ENCODE results near the gene STRIP1. TPM values are rescaled to one million over a fixed set of nuclear protein-coding genes. Genes with fewer than 3 reads are reported as not detected.
"Not testable (repeated sequence)": the region's sequence is repeated elsewhere in the genome, so short reads cannot be mapped to it uniquely, and the experiment has no call there.

The STRIP1 gene
- polyA plus RNA-seq, 3 donors from 2014 or later: 17.7 to 30.4 (median 19.6) TPM

DNA sequence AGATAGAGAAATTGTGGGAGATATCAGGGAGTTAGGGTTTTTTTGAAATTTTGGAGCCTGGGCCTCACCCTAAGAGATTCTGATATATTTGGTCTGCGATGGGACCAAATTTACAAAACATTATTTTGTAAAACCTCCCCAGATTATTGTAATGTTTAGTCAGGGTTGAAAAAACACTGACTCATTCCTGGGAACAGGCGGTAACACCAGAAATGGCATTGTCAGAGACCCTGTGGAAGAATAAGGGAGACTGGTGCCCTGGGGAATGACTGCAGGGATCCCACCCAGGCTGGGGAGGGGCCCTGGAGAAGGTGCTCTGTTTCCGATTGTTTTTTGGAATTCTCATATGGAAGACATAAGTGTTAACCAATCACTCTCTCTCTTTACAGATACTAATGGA is 13.1 kb upstream of the STRIP1 start:
- Mint-ChIP-seq H3K27ac (no peak overlapping the region), H3K36me3 (peaks cover 34 to 57% (median 47%) of the 10 kb centered on the region in 3 donors), H3K4me1 (no peaks in the 10 kb centered on the region), H3K9me3 (no peaks in the 10 kb centered on the region), H3K4me3 (no peak overlapping the region), H3K27me3 (ENCODE audit: low read depth in 3 of 3) (peaks cover 0 to under 1% (median 0%) of the 10 kb centered on the region in 3 donors)
- no peak for DNase-seq

DNA sequence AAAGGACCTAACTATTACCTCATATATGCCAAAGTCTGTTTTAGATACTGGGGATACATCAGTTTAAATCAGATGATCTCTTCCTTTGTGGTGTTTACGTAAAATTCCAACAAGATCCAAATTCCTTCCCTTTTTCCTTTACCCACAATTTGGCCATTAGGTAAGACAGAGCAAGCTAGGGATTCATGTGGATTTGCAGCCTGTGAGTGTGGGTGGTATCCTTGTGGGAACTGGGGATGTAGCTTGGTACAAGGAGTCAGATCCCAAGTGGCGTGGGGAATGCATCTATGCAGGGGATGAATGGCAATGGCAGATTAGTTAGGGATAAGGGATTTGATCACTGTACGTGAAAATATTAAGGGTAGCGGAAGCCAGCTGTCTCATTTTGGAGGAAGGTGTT is 9.8 kb upstream of the STRIP1 start:
- no peaks in the 10 kb centered on the region for H3K9me3 Mint-ChIP-seq
- DNase-seq: no peak
- peak overlapping the region in 1 of 6 donors; percentile 23 for H3K27ac Mint-ChIP-seq
- peaks cover 1% of the 10 kb centered on the region in 2 donors for H3K4me1 Mint-ChIP-seq
- H3K36me3 Mint-ChIP-seq: peaks cover 16 to 29% (median 29%) of the 10 kb centered on the region in 3 donors
- H3K4me3 Mint-ChIP-seq: no peak overlapping the region
- H3K27me3 Mint-ChIP-seq (ENCODE audit: low read depth in 3 of 3): peaks cover 0 to 5% (median 0%) of the 10 kb centered on the region in 3 donors

DNA sequence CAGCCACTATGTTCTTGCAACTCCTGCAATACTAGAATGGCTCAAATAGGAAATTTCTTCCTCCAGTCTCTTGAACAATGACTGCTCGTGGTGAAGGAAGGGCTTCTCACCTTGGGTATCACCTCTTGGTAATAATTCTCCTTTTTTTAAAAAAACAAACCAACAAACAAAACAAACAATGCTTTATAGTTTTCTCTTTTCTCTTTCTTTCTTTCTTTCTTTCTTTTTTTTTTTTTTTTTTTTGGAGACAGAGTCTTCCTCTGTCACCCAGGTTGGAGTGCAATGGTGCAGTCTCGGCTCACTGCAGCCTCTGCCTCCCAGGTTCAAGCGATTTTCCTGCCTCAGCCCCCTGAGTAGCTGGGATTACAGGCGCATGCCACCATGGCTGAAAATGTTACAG is 3.7 kb upstream of the STRIP1 start:
- peaks cover 40 to 58% of the 10 kb centered on the region in 2 donors for H3K4me1 Mint-ChIP-seq
- H3K9me3 Mint-ChIP-seq; DNase-seq; H3K27me3 Mint-ChIP-seq (ENCODE audit: low read depth in 3 of 3); H3K36me3 Mint-ChIP-seq: not testable (repeated sequence)
- H3K4me3 Mint-ChIP-seq: peak overlapping the region; percentile 84 to 94 (median 91)
- peak overlapping the region; percentile 94 to 98 (median 96) for H3K27ac Mint-ChIP-seq

DNA sequence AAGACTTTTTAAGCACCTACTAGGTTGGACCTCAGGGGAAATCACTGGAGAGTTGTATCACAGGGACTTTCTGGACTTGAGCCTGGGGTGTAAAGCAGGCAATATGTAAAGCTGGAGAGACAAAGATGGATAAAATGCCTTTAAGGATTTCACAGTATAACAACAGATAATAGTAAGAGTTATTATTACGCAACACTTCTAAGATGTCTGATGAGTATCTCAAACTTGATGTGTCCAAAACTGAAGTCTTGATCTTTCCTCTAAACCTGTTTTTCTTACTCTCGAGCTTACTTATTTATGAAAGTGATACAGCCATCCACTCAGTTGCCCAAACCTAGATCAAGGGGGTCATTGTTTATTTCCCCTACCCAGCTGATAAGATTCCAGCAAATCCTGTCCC is 2.1 kb upstream of the STRIP1 start:
- no peaks in the 10 kb centered on the region for H3K36me3 Mint-ChIP-seq
- peak overlapping the region in 4 of 5 donors; percentile 2 to 48 (median 17) for H3K4me3 Mint-ChIP-seq
- H3K9me3 Mint-ChIP-seq: no peaks in the 10 kb centered on the region
- peaks cover 0 to 6% (median 2%) of the 10 kb centered on the region in 3 donors for H3K27me3 Mint-ChIP-seq (ENCODE audit: low read depth in 3 of 3)
- peak overlapping the region in 5 of 6 donors; percentile 42 to 95 (median 75) for H3K27ac Mint-ChIP-seq
- H3K4me1 Mint-ChIP-seq: peaks cover 50 to 71% of the 10 kb centered on the region in 2 donors
- no peak for DNase-seq

DNA sequence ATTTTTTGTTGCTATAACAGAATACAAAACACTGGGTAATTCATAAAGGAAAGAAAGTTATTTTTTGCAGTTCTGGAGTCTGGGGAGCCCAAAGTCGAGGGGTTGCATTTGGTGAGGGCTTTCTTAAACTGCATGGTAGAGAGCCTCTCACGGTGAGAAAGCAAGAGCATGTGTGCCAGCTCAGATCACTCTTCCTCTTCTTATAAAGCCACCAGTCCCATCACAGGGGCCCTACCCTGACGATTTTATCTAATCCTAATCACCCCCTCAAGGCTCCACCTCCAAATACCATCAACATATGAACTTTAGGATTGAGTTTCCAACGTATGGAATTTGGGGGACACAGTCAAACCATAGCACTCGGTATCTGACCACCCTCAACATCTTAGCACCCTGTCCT is 1.0 kb upstream of the STRIP1 start:
- no peak for DNase-seq
- Mint-ChIP-seq H3K27me3 (ENCODE audit: low read depth in 3 of 3) (peaks cover 0 to 6% (median 2%) of the 10 kb centered on the region in 3 donors), H3K4me1 (peaks cover 50 to 72% of the 10 kb centered on the region in 2 donors), H3K36me3 (peaks cover 0 to 5% (median 0%) of the 10 kb centered on the region in 3 donors), H3K27ac (peak overlapping the region; percentile 88 to 95 (median 92)), H3K4me3 (peak overlapping the region in 4 of 5 donors; percentile 95 to 98 (median 96)), H3K9me3 (no peaks in the 10 kb centered on the region)

DNA sequence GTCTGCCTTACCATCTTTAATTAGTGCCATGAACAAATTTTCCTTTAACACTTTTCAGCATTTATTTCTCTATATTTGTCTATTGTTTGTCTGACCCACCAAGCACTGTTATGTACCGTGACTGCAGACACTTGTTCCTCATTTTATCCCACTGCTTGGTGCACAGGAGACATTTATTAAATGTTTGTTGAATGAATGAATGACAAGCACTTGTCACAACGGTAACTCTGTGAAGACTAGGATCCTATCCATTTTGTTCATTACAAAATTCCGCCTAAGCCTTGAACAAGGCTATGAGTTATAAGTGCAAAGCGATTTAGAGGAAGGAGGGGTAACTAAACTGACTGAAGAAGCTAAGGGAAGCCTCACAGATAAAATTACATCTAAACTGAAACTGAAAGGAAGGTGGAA is 379 bp upstream of the STRIP1 start:
- H3K27me3 Mint-ChIP-seq (ENCODE audit: low read depth in 3 of 3): peaks cover 0 to 6% (median 2%) of the 10 kb centered on the region in 3 donors
- DNase-seq: no peak
- H3K36me3 Mint-ChIP-seq: peaks cover 0 to 11% (median 5%) of the 10 kb centered on the region in 3 donors
- H3K4me3 Mint-ChIP-seq: peak overlapping the region; percentile 93 to 98 (median 96)
- no peaks in the 10 kb centered on the region for H3K9me3 Mint-ChIP-seq
- H3K4me1 Mint-ChIP-seq: peaks cover 50 to 72% of the 10 kb centered on the region in 2 donors
- peak overlapping the region; percentile 88 to 95 (median 92) for H3K27ac Mint-ChIP-seq

DNA sequence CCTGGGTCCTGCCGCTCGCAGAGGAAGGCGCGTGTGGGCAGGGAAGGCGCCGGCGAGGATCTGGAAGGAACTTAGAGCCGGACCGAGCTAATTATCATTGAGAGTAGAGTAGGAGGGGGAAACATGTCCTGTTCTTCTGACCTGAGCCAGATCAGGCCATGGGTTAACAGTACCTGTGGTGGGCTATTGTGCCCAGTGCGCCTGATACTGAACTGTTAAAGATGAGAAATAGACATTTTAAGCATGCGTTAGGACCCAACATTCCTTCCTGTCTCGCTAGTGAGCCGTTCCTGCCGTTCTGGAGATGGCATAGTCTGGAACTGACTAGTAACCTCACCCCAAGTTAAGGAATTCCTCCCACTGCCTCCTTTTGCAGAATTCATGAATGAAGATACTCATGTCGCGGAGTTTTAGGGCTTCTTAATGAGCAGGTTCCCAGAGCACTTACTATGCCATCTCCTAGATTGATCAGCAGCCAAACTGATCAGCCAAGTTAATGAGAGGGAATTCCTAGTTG is 870 bp downstream of the STRIP1 start:
- H3K36me3 Mint-ChIP-seq: peaks cover 4 to 18% (median 9%) of the 10 kb centered on the region in 3 donors

DNA sequence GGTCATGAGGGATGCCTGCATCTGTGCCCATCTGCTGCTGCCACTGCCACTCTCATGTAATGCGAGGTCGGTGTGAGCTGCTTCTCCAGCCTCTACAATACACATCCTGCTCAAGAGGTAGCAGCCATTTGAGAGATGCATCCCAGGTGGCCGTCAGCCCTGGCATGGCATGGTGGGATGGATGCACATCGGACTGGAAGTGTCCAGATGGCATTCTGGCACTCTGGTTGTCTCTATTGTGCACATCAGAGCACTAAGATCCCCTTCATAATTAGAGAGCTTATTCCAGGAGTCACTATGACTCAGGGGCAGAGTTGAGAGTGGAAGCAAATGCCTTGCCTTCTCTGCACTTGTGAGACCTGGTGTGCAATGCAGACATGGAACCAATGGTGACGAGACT is 3.8 kb downstream of the STRIP1 start:
- H3K4me1 Mint-ChIP-seq: peaks cover 29 to 34% of the 10 kb centered on the region in 2 donors
- H3K36me3 Mint-ChIP-seq: peaks cover 7 to 37% (median 9%) of the 10 kb centered on the region in 3 donors
- DNase-seq: no peak
- H3K27ac Mint-ChIP-seq: no peak overlapping the region
- H3K4me3 Mint-ChIP-seq: no peak overlapping the region
- H3K9me3 Mint-ChIP-seq: no peaks in the 10 kb centered on the region
- peaks cover 0 to 6% (median 0%) of the 10 kb centered on the region in 3 donors for H3K27me3 Mint-ChIP-seq (ENCODE audit: low read depth in 3 of 3)

More for the DNA sequence above, 870 bp downstream of the STRIP1 start:
- Mint-ChIP-seq H3K9me3 (no peaks in the 10 kb centered on the region), H3K27ac (peak overlapping the region; percentile 61 to 87 (median 73)), H3K4me3 (peak overlapping the region; percentile 86 to 89 (median 87)), H3K27me3 (ENCODE audit: low read depth in 3 of 3) (peaks cover 0 to 6% (median 0%) of the 10 kb centered on the region in 3 donors), H3K4me1 (peaks cover 47 to 64% of the 10 kb centered on the region in 2 donors)
- no peak for DNase-seq

DNA sequence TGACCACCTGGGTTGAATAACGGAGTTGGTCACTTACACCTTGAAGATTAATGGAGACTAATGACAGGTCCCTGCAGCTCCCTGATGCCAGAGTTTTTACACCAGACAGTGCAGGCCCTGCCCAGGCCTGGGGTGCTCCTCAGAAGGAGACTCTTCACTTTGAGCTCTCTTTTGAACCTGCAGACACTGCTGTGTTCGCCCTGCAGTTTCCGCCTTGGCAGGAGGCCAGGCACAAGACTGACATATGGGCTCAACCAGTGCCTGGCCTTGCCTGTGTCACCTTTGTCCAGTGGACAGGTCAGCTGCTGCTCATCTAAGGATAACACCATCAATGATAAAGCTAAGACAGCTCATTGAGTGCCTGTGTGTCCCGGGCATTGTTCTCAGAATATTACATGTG is 5.2 kb downstream of the STRIP1 start:
- H3K27me3 Mint-ChIP-seq (ENCODE audit: low read depth in 3 of 3): peaks cover 0 to 3% (median 0%) of the 10 kb centered on the region in 3 donors
- peaks cover 13 to 42% (median 14%) of the 10 kb centered on the region in 3 donors for H3K36me3 Mint-ChIP-seq
- peaks cover 17 to 21% of the 10 kb centered on the region in 2 donors for H3K4me1 Mint-ChIP-seq
- no peak overlapping the region for H3K4me3 Mint-ChIP-seq
- no peaks in the 10 kb centered on the region for H3K9me3 Mint-ChIP-seq
- H3K27ac Mint-ChIP-seq: no peak overlapping the region
- no peak for DNase-seq

DNA sequence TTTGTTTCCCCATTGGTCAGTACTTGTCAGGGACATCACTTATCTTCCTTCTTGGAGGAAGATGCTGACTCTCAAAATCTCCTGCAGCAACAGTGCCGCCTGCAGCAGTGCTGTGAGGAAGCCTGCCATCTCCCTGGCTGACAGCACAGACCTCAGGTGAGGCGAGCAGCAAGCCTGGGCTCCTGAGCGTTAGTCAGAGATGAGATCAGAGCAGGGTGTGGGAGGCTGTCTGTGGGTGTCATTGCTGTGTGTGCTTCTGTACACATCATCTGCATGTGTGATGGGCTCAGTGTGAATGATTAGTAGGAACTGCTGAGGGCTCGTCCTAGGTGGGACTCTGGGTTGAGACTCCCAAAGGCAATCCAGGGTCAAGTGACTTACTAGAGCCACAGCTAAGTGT is 6.1 kb downstream of the STRIP1 start:
- DNase-seq: no peak
- H3K9me3 Mint-ChIP-seq: no peaks in the 10 kb centered on the region
- peaks cover 11 to 15% of the 10 kb centered on the region in 2 donors for H3K4me1 Mint-ChIP-seq
- H3K36me3 Mint-ChIP-seq: peaks cover 15 to 48% (median 16%) of the 10 kb centered on the region in 3 donors
- H3K27ac Mint-ChIP-seq: no peak overlapping the region
- H3K4me3 Mint-ChIP-seq: no peak overlapping the region
- H3K27me3 Mint-ChIP-seq (ENCODE audit: low read depth in 3 of 3): peaks cover 0 to 1% (median 0%) of the 10 kb centered on the region in 3 donors

DNA sequence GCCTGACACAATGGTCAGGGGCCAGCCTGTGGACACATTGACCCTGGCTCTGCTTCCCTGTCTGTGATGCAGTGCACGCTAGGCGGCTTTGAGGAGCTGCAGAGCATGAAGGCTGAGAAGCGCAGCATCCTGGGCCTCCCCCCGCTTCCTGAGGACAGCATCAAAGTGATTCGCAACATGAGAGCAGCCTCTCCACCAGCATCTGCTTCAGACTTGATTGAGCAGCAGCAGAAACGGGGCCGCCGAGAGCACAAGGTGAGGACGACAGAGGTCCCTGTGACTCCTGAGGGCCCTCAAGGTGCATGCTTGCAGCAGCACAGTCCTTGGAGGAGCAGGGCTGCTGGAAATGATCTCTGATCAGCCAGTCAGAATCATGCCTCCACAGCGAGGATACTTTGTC is 8.6 kb downstream of the STRIP1 start:
- Mint-ChIP-seq H3K9me3 (no peaks in the 10 kb centered on the region), H3K27ac (no peak overlapping the region), H3K36me3 (peaks cover 20 to 65% (median 25%) of the 10 kb centered on the region in 3 donors), H3K4me1 (no peaks in the 10 kb centered on the region), H3K27me3 (ENCODE audit: low read depth in 3 of 3) (peaks cover 0 to 1% (median 0%) of the 10 kb centered on the region in 3 donors), H3K4me3 (peak overlapping the region in 1 of 5 donors; percentile 14)
- no peak for DNase-seq

DNA sequence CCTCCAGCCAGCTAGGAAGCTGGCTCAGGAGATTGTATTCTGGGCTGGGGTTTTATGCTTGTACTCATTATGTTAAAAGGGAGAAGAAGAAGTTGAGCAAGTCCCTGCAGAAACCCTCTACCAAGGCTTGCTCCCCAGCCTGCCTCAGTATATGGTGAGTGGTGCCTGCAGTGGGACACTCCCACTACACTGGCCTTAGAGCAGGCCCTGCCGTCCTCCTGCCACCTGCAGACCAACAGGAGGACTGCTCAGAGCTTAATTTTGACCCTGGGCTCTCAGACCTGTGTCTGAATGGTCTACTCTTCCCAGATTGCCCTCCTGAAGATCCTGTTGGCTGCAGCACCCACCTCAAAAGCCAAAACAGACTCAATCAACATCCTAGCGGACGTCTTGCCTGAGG is 13.0 kb downstream of the STRIP1 start:
- Mint-ChIP-seq H3K27ac (no peak overlapping the region), H3K4me1 (no peaks in the 10 kb centered on the region), H3K4me3 (no peak overlapping the region), H3K36me3 (peaks cover 26 to 58% (median 38%) of the 10 kb centered on the region in 3 donors), H3K9me3 (no peaks in the 10 kb centered on the region), H3K27me3 (ENCODE audit: low read depth in 3 of 3) (peaks cover 0 to 2% (median 1%) of the 10 kb centered on the region in 3 donors)
- DNase-seq: no peak

DNA sequence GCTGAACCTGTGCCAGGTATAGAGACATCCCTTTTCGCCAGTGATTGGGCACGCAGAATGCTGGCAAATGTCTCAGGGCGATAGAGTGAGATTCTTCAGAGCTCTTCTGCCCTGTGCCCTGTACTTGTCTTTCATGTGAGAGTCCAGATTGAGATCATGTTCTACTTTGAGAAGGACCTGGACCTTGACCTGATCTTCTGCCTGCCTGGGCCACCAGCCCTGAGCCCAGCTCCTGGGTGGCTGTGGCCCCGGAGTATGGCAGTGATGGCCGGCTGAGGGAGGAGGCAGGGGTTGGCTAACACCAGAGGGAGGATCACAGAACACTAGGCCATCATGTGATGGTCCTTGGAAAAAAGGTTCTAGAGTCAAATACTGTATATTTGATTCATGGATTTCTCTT is 13.8 kb downstream of the STRIP1 start:
- Mint-ChIP-seq H3K27ac (no peak overlapping the region), H3K4me1 (no peaks in the 10 kb centered on the region), H3K9me3 (no peaks in the 10 kb centered on the region), H3K4me3 (no peak overlapping the region), H3K27me3 (ENCODE audit: low read depth in 3 of 3) (peaks cover 0 to 2% (median 0%) of the 10 kb centered on the region in 3 donors), H3K36me3 (peaks cover 26 to 60% (median 38%) of the 10 kb centered on the region in 3 donors)
- DNase-seq: no peak

DNA sequence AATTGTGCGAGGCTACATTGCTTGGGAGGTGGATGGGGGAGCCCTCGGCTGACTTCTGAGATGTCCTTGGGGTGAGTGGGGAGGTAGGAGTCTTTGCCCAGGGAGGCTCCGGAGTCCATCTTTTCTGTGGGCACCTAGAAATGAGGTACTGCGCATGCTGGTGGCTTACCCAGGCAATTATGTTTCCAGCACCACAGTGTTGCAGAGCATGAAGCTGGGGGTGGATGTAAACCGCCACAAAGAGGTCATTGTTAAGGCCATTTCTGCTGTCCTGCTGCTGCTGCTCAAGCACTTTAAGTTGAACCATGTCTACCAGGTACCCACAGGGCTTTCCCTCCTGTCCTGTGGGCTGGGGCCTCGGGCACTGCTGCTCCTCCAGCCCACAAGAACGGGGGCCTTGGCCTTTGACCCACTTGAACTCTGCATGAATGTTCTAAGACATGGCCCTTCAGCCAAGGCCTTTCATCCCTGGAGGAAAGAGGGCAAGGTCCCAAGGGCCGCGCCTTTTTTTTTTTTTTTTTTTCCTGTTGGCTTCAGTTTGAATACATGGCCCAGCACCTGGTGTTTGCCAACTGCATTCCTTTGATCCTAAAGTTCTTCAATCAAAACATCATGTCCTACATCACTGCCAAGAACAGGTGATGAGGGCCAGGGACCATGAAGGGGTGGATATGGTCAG is 14.6 kb downstream of the STRIP1 start:
- Mint-ChIP-seq H3K27me3 (ENCODE audit: low read depth in 3 of 3) (peaks cover 0 to 2% (median 0%) of the 10 kb centered on the region in 3 donors), H3K27ac (no peak overlapping the region), H3K36me3 (peaks cover 29 to 64% (median 38%) of the 10 kb centered on the region in 3 donors), H3K9me3 (no peaks in the 10 kb centered on the region), H3K4me3 (no peak overlapping the region), H3K4me1 (no peaks in the 10 kb centered on the region)
- no peak for DNase-seq
